ES-I3 (cell line): ENCODE results near the gene MYO7A.
"Not testable (repeated sequence)": the region's sequence is repeated elsewhere in the genome, so short reads cannot be mapped to it uniquely, and the experiment has no call there.

Experiments
- H3K36me3 ChIP-seq: 2 replicates; pipeline ENCODE4 v1.6.1; 2013; ENCODE audit warnings: mild to moderate bottlenecking, low read length, control low read depth, moderate library complexity; ENCODE audit not compliant: insufficient read depth
- H3K4me1 ChIP-seq: 2 replicates; pipeline ENCODE4 v1.6.1; 2013; ENCODE audit warnings: mild to moderate bottlenecking, control low read depth, low read length; ENCODE audit not compliant: insufficient read depth
- H3K9ac ChIP-seq: 2 replicates; pipeline ENCODE4 v1.6.1; 2013; ENCODE audit warnings: low read depth, mild to moderate bottlenecking, low read length, moderate library complexity
- H3K9me3 ChIP-seq: 2 replicates; pipeline ENCODE4 v1.6.1; 2013; ENCODE audit warnings: mild to moderate bottlenecking, low read length, moderate library complexity; ENCODE audit not compliant: control insufficient read depth, insufficient read depth

MYO7A gene

DNA sequence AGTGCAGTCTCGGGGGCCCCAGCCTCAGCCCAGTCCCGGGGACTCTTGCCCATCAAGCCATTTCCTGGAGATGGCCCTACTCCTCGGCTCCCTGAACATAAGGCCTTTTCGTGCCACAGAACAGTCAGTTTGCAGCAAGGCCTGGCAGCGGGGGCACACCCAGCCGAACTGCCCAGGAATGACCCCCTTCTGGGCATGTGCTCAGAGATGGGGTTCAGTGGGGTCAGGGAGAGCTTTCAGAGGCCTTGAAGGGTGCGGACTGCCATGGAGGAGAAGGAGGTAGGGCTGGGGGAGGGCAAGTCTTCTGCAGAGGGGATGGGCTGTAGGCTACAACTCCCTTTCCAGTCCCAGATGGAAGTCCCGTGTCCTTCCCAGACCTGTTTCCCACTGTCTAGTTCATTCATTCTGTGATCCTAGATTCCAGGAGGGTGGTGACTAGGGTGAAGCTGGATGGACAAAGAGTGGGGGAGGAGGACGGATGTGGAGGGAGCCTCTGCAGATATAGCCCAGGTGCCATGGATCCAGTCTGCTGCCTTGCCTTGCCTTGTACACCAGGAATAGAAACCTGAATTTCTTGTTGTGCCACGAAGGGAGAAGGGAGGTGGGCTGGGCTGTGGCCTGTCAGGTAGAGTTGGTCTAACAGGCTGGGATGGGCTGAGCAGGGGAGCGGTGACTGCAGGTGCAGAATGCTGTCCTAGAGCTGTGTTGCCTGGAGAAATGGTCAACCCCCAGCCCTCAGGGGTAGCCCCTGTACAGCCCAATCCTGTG lies 39.6 kb upstream of the MYO7A start:
- H3K9ac ChIP-seq, result no peak overlapping the region
- no peaks in the 10 kb centered on the region; the same call in 1 of the 2 replicates for H3K4me1 ChIP-seq
- no peaks in the 10 kb centered on the region for H3K36me3 ChIP-seq
- no peaks in the 10 kb centered on the region for H3K9me3 ChIP-seq

DNA sequence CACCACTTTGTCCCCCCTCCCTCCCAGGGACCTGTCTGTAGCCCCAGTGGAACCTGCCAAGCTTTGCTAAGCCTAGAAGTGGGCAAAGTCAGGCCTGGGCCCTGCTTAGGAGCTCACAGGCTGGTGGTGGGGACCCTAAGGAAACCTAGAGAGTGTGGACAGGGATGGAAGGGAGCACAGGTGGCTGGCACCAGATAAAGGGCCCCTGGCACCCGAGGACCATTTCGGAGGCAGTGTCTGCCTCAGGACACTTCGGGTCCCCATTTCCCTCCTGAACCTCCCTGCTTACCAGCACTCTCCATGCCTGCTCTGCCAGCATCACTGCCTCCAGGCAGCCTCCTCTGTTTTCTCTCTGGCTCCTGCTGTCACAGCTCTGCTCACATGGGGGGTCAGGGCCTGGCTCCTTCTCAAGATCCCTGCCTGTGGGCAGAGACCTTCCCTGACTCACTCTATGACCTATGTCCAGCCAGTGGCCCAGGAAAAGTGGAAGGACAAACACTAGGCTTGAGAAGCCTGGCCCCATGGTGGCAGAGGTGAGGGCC lies 39.0 kb upstream of the MYO7A start:
- H3K36me3 ChIP-seq, result no peaks in the 10 kb centered on the region
- no peaks in the 10 kb centered on the region; the same call in 1 of the 2 replicates for H3K4me1 ChIP-seq
- no peak overlapping the region for H3K9ac ChIP-seq
- no peaks in the 10 kb centered on the region for H3K9me3 ChIP-seq

DNA sequence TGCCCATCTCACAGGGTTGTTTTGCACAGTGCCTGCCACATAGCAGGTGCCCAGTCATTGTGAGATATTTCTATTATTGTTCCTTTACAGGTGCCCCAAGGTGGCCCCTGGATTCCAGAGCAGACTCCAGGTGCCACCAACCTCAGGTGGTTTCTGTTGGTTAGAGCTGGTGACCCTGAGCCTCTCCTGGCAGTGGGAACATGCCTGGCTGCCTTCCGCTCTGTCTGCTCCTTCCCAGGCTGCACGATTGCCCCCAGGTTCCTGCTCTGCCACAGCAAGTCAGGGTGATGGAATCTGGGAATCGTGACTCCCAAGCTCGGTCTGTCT lies 38.0 kb upstream of the MYO7A start:
- H3K9ac ChIP-seq, result no peak overlapping the region
- no peaks in the 10 kb centered on the region; the same call in 1 of the 2 replicates for H3K4me1 ChIP-seq
- no peaks in the 10 kb centered on the region for H3K36me3 ChIP-seq
- no peaks in the 10 kb centered on the region for H3K9me3 ChIP-seq

DNA sequence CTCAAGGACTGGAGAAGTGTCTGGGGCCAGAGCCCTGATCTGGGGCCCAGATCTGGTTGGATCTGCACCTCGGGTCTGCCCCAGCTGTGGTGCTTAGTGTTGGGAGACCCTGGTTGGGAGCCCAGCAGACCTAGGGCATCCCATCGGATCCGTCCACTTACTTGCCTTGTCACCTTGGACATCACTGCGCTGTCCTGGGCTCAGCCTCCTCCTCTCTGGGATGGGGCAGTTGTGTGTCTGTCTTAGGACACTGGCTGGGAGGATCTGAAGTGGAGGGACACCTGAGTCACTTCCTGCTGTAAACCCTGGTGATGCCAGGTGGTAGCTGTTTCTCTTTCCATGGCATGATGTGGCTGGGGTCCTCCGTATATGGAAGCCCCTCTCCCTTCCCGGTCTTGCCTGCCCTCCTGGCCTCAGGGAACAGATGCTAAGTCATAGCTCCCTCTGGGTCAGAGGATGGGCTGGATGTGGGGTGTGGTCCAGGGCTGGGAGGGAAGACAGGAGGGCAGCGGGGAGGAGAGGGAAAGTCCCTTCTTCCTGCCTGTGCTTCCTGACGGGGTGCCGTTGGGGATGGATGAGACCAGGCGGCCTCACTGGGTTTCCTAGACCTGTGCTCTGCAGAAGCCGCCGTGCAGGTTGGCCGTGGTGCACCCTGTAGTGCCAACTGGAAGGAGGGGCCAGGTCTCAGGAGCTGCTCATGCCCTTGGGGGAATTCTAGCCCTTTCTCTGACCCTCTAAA lies 37.5 kb upstream of the MYO7A start:
- Histone ChIP-seq H3K9ac (no peak overlapping the region), H3K9me3 (no peaks in the 10 kb centered on the region), H3K4me1 (no peaks in the 10 kb centered on the region; the same call in 1 of the 2 replicates), H3K36me3 (no peaks in the 10 kb centered on the region)

DNA sequence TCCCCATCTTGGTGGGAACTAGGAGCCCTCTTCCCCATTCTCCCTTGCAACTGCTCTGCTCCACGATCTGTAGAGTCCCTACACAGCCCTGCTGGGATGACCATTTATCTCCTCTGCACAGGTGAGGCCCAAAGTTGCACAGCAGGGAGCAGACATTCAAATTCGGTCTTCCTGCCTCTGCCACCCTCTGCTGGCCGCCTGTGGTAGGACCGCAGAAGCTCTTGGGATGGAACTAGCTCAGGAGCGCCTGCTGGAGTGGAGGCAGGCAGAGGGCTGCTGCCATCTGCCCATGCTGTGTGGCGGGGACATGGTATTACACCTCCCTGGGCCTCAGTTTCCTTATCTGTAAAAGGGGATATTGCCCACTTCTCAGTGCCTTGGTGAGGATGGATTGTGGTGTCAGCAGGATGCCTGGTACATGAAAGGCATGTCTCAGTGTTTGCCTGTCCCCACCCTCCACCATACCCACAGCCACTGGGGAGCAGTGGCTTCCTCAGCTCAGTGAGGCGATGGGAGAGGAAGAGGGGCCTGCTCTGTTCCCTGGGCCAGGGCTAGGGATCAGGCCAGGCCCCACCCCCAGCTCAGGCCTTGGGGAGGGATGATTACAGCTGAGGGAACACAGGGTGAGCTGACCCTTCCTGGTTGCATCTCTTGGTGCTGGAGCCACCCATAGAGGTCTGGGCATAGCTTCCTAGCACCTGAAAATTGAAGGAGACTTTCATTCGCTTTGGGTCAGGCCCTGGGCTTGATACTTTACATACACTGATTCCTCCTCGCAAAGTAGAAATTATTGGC lies 36.7 kb upstream of the MYO7A start:
- no peaks in the 10 kb centered on the region for H3K36me3 ChIP-seq
- no peaks in the 10 kb centered on the region for H3K9me3 ChIP-seq
- no peaks in the 10 kb centered on the region; the same call in 1 of the 2 replicates for H3K4me1 ChIP-seq
- no peak overlapping the region for H3K9ac ChIP-seq

DNA sequence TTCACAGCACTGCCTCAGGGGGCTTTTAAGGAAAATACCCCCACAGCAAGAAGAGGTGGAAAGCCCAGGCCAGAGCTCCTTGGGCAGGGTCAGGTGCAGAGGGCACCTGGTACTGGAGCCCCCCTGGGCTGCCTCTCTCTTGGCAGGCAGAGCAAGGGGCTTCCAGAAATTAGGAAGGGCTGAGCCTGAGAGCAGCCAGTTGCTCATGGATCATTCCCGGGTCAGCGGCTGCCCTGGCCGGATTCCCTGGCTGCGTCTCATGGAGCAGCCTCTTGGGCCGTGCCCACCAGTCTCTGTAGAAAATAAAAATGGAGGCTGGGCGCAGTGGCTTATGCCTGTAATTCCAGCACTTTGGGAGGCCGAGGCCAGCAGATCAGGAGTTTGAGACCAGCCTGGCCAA lies 35.7 kb upstream of the MYO7A start:
- Histone ChIP-seq H3K4me1 (no peaks in the 10 kb centered on the region; the same call in 1 of the 2 replicates), H3K9me3 (peaks cover 2% of the 10 kb centered on the region; the same call in 1 of the 2 replicates), H3K36me3 (no peaks in the 10 kb centered on the region), H3K9ac (no peak overlapping the region)

DNA sequence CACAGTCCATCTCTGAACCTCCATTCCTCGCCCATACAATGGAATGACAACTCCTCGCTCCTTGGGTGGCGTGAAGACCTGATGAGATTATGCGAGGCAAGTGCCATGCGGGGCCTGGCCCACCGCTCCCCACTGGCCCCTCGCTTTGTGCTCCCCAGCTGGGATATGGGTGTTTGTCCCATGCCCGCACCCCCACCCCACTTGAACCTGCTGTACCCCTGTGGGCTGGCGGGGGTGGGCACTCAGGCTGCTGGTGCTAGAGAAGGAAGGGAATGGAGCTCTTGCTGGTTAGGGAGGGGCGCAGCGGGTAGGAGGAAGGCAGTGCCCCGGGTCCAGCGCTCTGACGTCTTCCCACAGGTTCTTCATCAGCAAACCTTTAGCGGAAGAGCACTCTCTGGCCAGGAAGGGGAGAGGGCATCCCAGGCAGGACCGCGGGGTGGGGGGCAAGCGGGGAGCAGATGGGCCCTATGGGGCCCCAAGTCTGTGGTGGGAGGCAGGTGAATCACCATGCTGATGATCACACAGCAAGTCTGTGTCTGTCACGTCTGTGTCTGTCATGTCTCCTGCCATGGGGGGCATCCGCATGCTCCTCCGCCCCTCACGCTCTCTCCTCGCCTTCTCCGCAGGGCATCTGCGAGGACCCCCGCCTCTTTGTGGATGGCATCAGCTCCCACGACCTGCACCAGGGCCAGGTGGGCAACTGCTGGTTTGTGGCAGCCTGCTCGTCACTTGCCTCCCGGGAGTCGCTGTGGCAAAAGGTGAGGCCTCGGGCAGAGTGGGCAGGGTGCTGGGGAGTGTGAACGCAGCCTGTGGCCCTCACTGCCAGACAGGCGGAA lies 34.8 kb upstream of the MYO7A start:
- Histone ChIP-seq H3K4me1 (no peaks in the 10 kb centered on the region; the same call in 1 of the 2 replicates), H3K9ac (no peak overlapping the region), H3K36me3 (no peaks in the 10 kb centered on the region), H3K9me3 (peaks cover 2% of the 10 kb centered on the region; the same call in 1 of the 2 replicates)

DNA sequence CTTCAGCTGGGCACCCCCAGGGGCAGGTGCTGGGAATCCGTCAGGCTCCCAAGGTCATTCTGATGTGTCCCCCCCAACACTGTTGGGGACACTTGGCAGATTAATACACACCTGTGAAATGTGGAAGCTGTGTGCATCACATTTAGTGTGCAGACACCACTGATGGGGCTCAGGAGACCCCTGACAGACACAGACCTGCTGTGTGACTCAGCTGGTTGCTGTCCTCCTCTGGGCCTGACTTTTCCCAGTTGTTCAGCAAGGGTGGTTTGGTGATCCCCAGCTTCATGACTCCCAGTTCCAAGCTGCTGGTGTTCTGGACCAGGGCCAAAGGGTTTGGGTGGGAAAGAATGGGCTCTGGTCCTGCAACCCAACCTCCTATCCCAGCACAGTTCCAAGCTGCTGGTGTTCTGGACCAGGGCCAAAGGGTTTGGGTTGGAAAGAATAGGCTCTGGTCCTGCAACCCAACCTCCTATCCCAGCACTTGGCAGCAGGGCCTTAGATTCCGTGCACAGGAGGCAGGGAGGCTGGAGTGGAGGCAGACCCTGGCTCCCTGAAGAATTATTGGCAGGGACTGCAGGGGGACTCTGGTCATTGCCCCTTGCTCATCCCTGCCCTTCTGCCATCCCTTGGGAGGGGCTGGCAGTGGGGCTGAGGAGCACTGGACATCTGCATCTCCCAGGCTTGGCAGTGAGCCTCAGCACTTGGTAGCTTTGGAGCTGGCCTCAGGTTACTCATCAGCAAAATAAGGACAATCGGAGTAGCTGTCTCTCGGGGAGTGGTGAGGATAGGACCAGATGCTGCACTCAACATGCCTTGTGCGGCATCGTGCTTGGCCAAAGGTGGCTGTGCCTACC lies 33.8 kb upstream of the MYO7A start:
- Histone ChIP-seq H3K4me1 (no peaks in the 10 kb centered on the region; the same call in 1 of the 2 replicates), H3K9ac (no peak overlapping the region), H3K36me3 (no peaks in the 10 kb centered on the region), H3K9me3 (peaks cover 2% of the 10 kb centered on the region; the same call in 1 of the 2 replicates)

DNA sequence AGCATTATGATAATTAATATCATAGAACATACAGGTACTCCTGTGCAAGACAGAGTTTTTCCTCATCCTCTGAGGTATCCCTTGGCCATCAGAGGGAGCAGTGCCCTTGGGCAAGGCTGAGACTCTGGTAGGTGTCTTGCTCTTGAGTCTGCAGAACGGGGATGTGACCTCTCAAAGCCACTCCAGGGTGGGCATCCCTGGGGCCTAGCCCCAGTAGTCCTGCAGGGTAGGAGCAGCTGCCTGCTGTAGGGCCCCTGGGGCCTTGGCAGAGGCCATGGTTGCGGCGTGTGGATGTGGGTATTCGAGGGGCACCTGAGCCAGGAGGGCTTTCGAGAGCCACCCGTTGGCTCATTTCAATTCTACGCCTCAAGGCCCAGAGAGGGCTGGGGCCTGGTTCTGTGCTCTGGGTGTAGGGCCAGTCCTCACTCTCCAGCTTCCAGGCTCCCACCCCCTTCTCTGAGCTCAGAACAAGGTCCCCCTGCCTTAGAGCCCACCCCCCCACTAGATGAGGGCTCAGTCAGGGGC lies 33.1 kb upstream of the MYO7A start:
- no peak overlapping the region for H3K9ac ChIP-seq

DNA sequence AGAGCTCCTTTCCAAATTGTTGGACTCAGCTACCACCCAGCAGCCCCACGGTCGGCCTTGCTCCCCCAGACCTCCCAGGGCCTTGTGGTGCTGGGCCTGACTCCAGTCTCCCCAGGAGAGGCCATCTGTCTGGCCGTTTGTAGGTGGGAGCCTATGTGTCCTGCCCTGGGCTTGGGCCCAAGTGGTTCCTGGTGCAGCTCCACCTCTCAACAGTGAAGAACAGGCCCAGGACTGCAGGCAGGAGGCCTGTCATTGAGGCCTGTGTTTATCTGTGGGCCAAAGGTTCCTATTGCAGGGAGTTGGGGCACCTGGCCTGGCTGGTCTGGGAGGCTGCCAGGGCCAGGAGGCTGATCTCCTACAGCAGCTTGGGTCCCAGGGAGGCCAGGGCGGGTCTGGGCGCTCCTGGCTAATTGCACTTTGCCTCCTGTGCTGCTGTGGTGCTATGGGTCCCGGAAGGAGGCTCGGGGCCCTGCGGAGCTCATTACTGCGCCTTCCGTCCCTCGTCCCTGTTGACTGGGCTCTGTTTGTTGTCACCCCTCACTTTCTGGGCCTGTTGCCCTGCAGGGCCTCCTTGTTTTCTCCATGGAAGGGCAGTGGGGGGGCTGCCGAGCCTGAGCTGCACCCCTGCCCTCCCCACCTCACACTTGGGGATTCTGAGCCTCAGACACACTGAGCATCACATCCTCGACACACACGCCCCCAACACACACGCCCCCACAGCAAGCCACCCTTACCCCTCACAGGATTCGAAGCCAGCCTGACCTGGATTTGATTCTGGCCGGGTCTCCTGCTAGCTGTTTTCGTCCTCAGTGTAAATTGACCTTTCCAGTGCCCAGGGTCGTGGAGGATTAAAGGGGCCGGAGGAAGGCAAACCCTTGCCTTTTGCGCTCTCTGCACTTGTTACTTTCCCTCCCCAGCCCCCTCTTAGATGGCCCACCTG lies 32.2 kb upstream of the MYO7A start:
- Histone ChIP-seq H3K4me1 (no peaks in the 10 kb centered on the region; the same call in 1 of the 2 replicates), H3K9me3 (peaks cover 2% of the 10 kb centered on the region; the same call in 1 of the 2 replicates), H3K9ac (no peak overlapping the region)

More for the DNA sequence above, 33.1 kb upstream of the MYO7A start:
- Histone ChIP-seq H3K4me1 (no peaks in the 10 kb centered on the region; the same call in 1 of the 2 replicates), H3K9me3 (peaks cover 2% of the 10 kb centered on the region; the same call in 1 of the 2 replicates), H3K36me3 (no peaks in the 10 kb centered on the region)

DNA sequence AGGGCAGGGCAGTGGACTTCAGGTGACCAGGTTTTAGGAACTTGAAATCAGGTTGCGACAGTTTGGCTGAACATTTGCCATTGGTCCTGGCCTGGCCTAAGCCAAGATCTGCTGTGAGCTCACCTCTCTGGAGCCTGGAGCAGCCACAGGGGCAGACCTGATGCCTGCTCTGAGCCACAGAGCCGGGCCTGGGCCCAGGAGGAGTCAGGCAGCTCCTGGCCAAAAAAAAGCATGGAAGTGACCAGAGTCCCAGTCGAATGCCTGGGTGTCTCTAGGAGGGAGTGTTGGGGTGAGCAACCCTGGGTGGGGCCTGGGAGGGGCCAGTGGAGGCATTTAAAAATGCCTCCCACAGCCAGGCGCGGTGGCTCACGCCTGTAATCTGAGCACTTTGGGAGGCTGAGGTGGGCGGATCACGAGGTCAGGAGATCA lies 31.4 kb upstream of the MYO7A start:
- H3K9me3 ChIP-seq, result peaks cover 2% of the 10 kb centered on the region; the same call in 1 of the 2 replicates
- no peaks in the 10 kb centered on the region for H3K4me1 ChIP-seq
- no peak overlapping the region for H3K9ac ChIP-seq

More for the DNA sequence above, 32.2 kb upstream of the MYO7A start:
- no peaks in the 10 kb centered on the region for H3K36me3 ChIP-seq

DNA sequence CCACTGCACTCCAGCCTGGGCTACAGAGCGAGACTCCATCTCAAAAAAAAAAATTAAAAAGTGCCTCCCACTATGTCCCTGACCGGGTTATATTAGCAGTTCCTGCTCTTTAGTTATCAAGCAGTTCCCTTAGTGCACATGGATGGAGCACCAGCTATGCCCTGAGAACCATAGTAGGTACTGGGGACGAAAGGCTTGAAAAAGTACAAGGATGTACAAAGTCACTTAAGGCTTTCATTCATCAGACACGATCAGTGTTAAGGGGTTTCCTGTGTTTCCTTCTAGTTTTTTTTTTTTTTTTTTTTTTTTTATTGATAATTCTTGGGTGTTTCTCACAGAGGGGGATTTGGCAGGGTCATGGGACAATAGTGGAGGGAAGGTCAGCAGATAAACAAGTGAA lies 30.9 kb upstream of the MYO7A start:
- H3K9ac ChIP-seq, H3K9me3 ChIP-seq, H3K4me1 ChIP-seq, H3K36me3 ChIP-seq: not testable (repeated sequence)

More for the DNA sequence above, 31.4 kb upstream of the MYO7A start:
- no peaks in the 10 kb centered on the region for H3K36me3 ChIP-seq
